GM12891 (cell line): ENCODE data around the gene STXBP5L.

Experiments used
- POLR2A ChIP-seq: IDR thresholded peaks from 2 replicates; pipeline ENCODE4 v1.6.1; 2011; ENCODE audit warnings: low read depth, low read length, control low read depth
- SPI1 ChIP-seq: IDR thresholded peaks from 2 replicates; pipeline ENCODE4 v1.6.1; 2011; ENCODE audit warnings: low read depth, low read length, control low read depth

DNA sequence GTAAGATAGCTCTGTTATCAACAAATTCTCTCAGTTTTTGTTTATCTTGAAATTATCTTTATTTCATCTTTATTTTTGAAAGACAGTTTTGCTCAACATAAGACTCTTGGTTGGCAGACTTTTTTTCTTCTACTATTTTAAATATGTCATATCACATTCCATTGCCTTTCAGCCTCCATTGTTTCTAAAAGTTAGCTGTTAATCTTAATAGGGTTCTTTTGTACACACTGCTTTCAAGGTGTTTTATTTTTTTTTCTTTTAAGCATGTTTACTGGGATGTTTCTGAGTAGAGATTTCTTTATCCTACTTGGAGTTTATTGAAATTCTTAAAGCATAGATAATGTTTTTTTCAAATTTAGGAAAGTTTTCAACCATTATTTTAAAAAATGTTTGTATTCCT lies 294.6 kb downstream of the STXBP5L start:
- TF ChIP-seq POLR2A (no peak), SPI1 (no peak)
